GM19468 (cell line): ENCODE measurements around the gene FOXC1.

Experiments used
- ATAC-seq: cut with Tn5 transposase; IDR thresholded peaks from one replicate; pipeline ENCODE4 v1.9.1; 2021; ENCODE audit warnings: mild to moderate bottlenecking, moderate library complexity, moderate number of reproducible peaks; ENCODE audit not compliant: unreplicated experiment; ENCODE audit errors: extremely low read depth

The FOXC1 gene

GRCh38 chr6:1619673-1620503 lies 10.2 kb downstream of the FOXC1 start:
- no peak for ATAC-seq

GRCh38 chr6:1620504-1621069 lies 10.9 kb downstream of the FOXC1 start:
- ATAC-seq, result no peak

- no peak for ATAC-seq
Measured at GRCh38 chr6:1621070-1621701, 11.5 kb downstream of the FOXC1 start.

- no peak for ATAC-seq
Measured at GRCh38 chr6:1622220-1622850, 12.6 kb downstream of the FOXC1 start.

- ATAC-seq, result no peak
Measured at GRCh38 chr6:1622851-1623768, 13.4 kb downstream of the FOXC1 start.

GRCh38 chr6:1623769-1624057 lies 14.0 kb downstream of the FOXC1 start:
- no peak for ATAC-seq

GRCh38 chr6:1624058-1624850 lies 14.5 kb downstream of the FOXC1 start:
- peak; percentile 68 for ATAC-seq

- ATAC-seq, result no peak
Measured at GRCh38 chr6:1624851-1625781, 15.4 kb downstream of the FOXC1 start.

GRCh38 chr6:1625794-1626435 lies 16.2 kb downstream of the FOXC1 start:
- ATAC-seq, result no peak

- ATAC-seq, result no peak
Measured at GRCh38 chr6:1626481-1626880, 16.8 kb downstream of the FOXC1 start.

GRCh38 chr6:1627827-1628560 lies 18.3 kb downstream of the FOXC1 start:
- ATAC-seq, result no peak

- no peak for ATAC-seq
Measured at GRCh38 chr6:1629316-1629715, 19.6 kb downstream of the FOXC1 start.

GRCh38 chr6:1630212-1630770 lies 20.6 kb downstream of the FOXC1 start:
- ATAC-seq, result no peak

- no peak for ATAC-seq
Measured at GRCh38 chr6:1630771-1631217, 21.1 kb downstream of the FOXC1 start.

- no peak for ATAC-seq
Measured at GRCh38 chr6:1631251-1631650, 21.5 kb downstream of the FOXC1 start.

GRCh38 chr6:1633366-1634021 lies 23.8 kb downstream of the FOXC1 start:
- ATAC-seq, result no peak
